Activated CD8-positive, alpha-beta T cell treated with anti-CD3 and anti-CD28 coated beads for 36 hours (primary cell): ENCODE data around the gene P2RX1. TPM values are rescaled to one million over a fixed set of nuclear protein-coding genes. Genes with fewer than 3 reads are reported as not detected.

Experiments
- ATAC-seq: fragments of 200-7000 bp; cut with Tn5 transposase; one replicate; pipeline ENCODE4 v1.10.0; 2021; ENCODE audit warnings: mild to moderate bottlenecking, moderate library complexity
- CTCF ChIA-PET: fragments of 350-600 bp; sonication (Branson Sonifier 250); formaldehyde crosslinking; loops from one replicate; lab custom pipeline; 2021; ENCODE audit warnings: antibody characterized with exemption; lab: Charles Lee
- POLR2A ChIA-PET: fragments of 350-600 bp; sonication (Branson Sonifier 250); formaldehyde crosslinking; loops from one replicate; lab custom pipeline; 2021; ENCODE audit warnings: antibody characterized with exemption; lab: Charles Lee
- DNase-seq: peaks from one replicate; pipeline ENCODE4 v3.0.0-alpha.2; 2020
- H3K27ac Mint-ChIP-seq: one replicate; pipeline ENCODE4 v1.8.0; 2021; ENCODE audit warnings: mild to moderate bottlenecking, mixed read lengths
- H3K27me3 Mint-ChIP-seq: one replicate; pipeline ENCODE4 v1.8.0; 2021; ENCODE audit warnings: mixed read lengths
- H3K36me3 Mint-ChIP-seq: one replicate; pipeline ENCODE4 v1.8.0; 2021; ENCODE audit warnings: low read depth, mixed read lengths
- H3K4me1 Mint-ChIP-seq: one replicate; pipeline ENCODE4 v1.8.0; 2021; ENCODE audit warnings: low read depth, mixed read lengths
- H3K4me3 Mint-ChIP-seq: one replicate; pipeline ENCODE4 v1.8.0; 2021; ENCODE audit warnings: mild to moderate bottlenecking, moderate library complexity, mixed read lengths
- H3K9me3 Mint-ChIP-seq: one replicate; pipeline ENCODE4 v1.8.0; 2021; ENCODE audit warnings: mixed read lengths
- CTCF ChIP-seq: fragments of 200-600 bp; IDR thresholded peaks from one replicate; pipeline ENCODE4 v1.8.0; 2022; ENCODE audit warnings: antibody characterized with exemption, mild to moderate bottlenecking
- intact Hi-C: fragments of 100-400 bp; cut with micrococcal nuclease; formaldehyde crosslinking; loops from one replicate; pipeline ENCODE4 v1.10.0; 2022
- total RNA-seq, 2 experiments: library from RNA; stranded (reverse); gene quantifications; one replicate each; pipeline ENCODE4 v1.2.3, GENCODE V29; 2021

The P2RX1 gene
- total RNA-seq, 2 experiments from 2014 or later = 0.43 to 1.7 TPM

- ATAC-seq (no peak), DNase-seq (no peak)
- H3K4me1 Mint-ChIP-seq = no peaks in the 10 kb centered on the region
- no peak for TF ChIP-seq CTCF
- no peaks in the 10 kb centered on the region for H3K9me3 Mint-ChIP-seq
- H3K36me3 Mint-ChIP-seq = peaks cover 13% of the 10 kb centered on the region
- H3K4me3 Mint-ChIP-seq = no peak overlapping the region
- ChIA-PET CTCF (interaction anchor here (1.1 kb wide), 1 partner anchor 64 kb away, joined by 3 read pairs; no protein-coding TSS in a partner anchor), POLR2A (interaction anchor here (1.3 kb wide), 1 partner anchor 11 kb away, joined by 7 read pairs; the partner anchor contains the start of gene P2RX1)
- H3K27ac Mint-ChIP-seq = no peak overlapping the region
- no peaks in the 10 kb centered on the region for H3K27me3 Mint-ChIP-seq
- intact Hi-C loops = no loop called here
These were observed 10.8 kb upstream of the P2RX1 start for GRCh38 chr17:3926860-3927627.

- Mint-ChIP-seq H3K27ac (no peak overlapping the region), H3K27me3 (no peaks in the 10 kb centered on the region), H3K36me3 (peaks cover 9% of the 10 kb centered on the region), H3K4me1 (no peaks in the 10 kb centered on the region), H3K9me3 (no peaks in the 10 kb centered on the region), H3K4me3 (no peak overlapping the region)
- DNase-seq (no peak), ATAC-seq (no peak)
- intact Hi-C loops = no loop called here
- ChIA-PET CTCF (interaction anchor here (1.1 kb wide), 1 partner anchor 63 kb away, joined by 3 read pairs; no protein-coding TSS in a partner anchor), POLR2A (interaction anchor here (1.2 to 1.3 kb wide), 3 partner anchors 10 to 34 kb away, joined by 3 to 7 read pairs (median 4); partner anchors contain the start of gene P2RX1)
- TF ChIP-seq CTCF = no peak
These were observed 9.6 kb upstream of the P2RX1 start for GRCh38 chr17:3925684-3926485.

- DNase-seq = no peak
- H3K27me3 Mint-ChIP-seq = no peaks in the 10 kb centered on the region
- intact Hi-C loops = no loop called here
- H3K27ac Mint-ChIP-seq = no peak overlapping the region
- ATAC-seq = no peak
- H3K4me3 Mint-ChIP-seq = no peak overlapping the region
- H3K36me3 Mint-ChIP-seq = peaks cover 8% of the 10 kb centered on the region
- TF ChIP-seq CTCF = no peak
- no peaks in the 10 kb centered on the region for H3K9me3 Mint-ChIP-seq
- no peaks in the 10 kb centered on the region for H3K4me1 Mint-ChIP-seq
- ChIA-PET POLR2A (interaction anchor here (0.6 to 1.3 kb wide), 3 partner anchors 11 to 310 kb away, joined by 3 to 5 read pairs (median 4); no protein-coding TSS in a partner anchor), CTCF (interaction anchor here (1.2 kb wide), 1 partner anchor 80 kb away, joined by 6 read pairs; no protein-coding TSS in a partner anchor)
These were observed 8.5 kb upstream of the P2RX1 start for GRCh38 chr17:3924512-3925350.

DNA sequence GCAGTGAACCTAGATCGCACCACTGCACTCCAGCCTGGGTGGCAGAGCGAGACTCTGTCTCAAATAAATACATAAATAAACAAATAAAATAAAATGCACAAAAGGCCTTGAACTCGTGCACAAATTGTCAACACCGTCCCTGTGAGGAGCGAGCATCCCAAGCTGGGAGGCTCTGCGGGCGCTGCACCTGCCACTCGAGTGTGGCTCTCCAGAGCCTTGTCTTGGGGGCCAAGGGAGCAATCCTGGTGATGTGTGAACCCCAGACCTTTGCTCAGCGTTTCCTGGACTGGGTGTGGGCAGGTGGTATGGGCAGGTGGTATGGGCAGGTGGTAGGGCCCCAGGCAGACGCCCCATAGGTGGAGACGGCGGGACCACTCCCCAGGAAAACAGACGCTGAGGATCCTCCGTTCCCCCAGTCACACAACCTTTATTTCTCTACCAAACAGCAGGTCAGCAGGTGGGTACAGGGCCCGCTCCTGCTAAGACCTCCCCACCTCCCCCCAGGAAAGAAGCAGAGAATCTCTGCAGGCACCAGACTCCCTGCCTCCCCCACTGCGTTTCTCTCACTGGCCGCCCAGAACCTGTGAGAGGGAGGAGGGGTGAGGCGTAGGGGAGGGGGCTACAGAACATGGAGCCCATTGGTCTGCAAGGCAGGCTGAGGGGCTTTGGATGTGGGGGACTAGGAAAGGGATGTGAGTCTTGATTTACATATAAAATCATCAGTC lies 7.4 kb upstream of the P2RX1 start:
- Mint-ChIP-seq H3K36me3 (peaks cover 8% of the 10 kb centered on the region), H3K27ac (no peak overlapping the region), H3K9me3 (no peaks in the 10 kb centered on the region), H3K4me3 (no peak overlapping the region), H3K27me3 (no peaks in the 10 kb centered on the region), H3K4me1 (no peaks in the 10 kb centered on the region)
- ChIA-PET CTCF (interaction anchor here (1.2 to 1.9 kb wide), 2 partner anchors 10 to 81 kb away, joined by 6 to 8 read pairs; no protein-coding TSS in a partner anchor), POLR2A (interaction anchor here (1.2 kb wide), 1 partner anchor 7 kb away, joined by 3 read pairs; no protein-coding TSS in a partner anchor)
- no peak for DNase-seq
- intact Hi-C loops = no loop called here
- no peak for TF ChIP-seq CTCF
- no peak for ATAC-seq
